ENCODE results near the gene FOXO3.

- TF ChIP-seq EZH2 (IDR thresholded peaks at IDR 0.05; ENCODE audit: low read depth, low read length, severe bottlenecking) = no peak
- TF ChIP-seq CTCF (IDR thresholded peaks at IDR 0.05; ENCODE audit: control extremely low read depth in 1 of 3, insufficient read depth in 1 of 3, low read depth in 1 of 3, low read length in 3 of 3) = no peak
- no peak for TF ChIP-seq MAX (IDR thresholded peaks at IDR 0.05)
These were observed 48.6 kb downstream of the FOXO3 start for GRCh38 chr6:108609276-108609769.
